ENCODE data around the gene YEATS2. TPM values are rescaled to one million over a fixed set of nuclear protein-coding genes. Genes with fewer than 3 reads are reported as not detected.

The YEATS2 gene
- total RNA-seq, 1 experiment from 2014 or later = 34.5 TPM

DNA sequence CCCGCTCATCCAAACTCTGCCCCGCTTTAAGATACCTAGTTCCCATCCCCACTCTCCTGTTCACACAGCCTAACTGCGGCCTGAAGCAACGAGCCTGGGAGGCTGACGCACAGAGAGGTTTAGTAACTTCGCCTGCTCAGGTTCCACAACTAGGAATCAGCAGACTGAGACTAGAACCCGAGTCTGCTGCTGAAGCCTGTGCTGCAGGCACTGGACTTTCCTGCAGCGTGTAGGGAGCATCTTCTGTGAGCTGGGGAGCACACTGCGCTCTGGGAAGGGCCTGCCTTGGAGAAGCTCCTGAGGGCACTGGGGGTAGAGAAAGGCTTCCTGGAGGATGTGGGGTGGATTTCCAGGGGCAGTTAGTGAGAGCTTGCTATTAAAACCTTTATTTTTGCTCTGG is 132.6 kb downstream of the YEATS2 start:
- no peak overlapping the region for H3K4me3 Mint-ChIP-seq (ENCODE audit: unreplicated experiment)
- DNase-seq = no peak
- H3K27me3 Mint-ChIP-seq (ENCODE audit: insufficient read depth, unreplicated experiment) = no peaks in the 10 kb centered on the region
- ChIA-PET CTCF (no interaction called here), POLR2A (no interaction called here)
- H3K36me3 ChIP-seq (ENCODE audit: control insufficient read depth, insufficient read depth, low read length) = no peaks in the 10 kb centered on the region; the same call in 1 of the 2 replicates
- H3K36me3 Mint-ChIP-seq (ENCODE audit: insufficient read depth, unreplicated experiment) = peaks cover 23% of the 10 kb centered on the region
- H3K9me3 ChIP-seq = no peaks in the 10 kb centered on the region
- H3K4me1 ChIP-seq = peaks cover 3% of the 10 kb centered on the region; the same call in 1 of the 2 replicates
- no peak overlapping the region for H3K27ac Mint-ChIP-seq (ENCODE audit: unreplicated experiment)
- no peaks in the 10 kb centered on the region for H3K4me1 Mint-ChIP-seq (ENCODE audit: low read depth, unreplicated experiment)
- intact Hi-C loops (cut with micrococcal nuclease; ENCODE audit: unreplicated experiment) = no loop called here
- H3K9me3 Mint-ChIP-seq (ENCODE audit: unreplicated experiment) = no peaks in the 10 kb centered on the region
- no TSS peak for BruUV-seq (replicated peaks)
- TF ChIP-seq, protein P1, sequence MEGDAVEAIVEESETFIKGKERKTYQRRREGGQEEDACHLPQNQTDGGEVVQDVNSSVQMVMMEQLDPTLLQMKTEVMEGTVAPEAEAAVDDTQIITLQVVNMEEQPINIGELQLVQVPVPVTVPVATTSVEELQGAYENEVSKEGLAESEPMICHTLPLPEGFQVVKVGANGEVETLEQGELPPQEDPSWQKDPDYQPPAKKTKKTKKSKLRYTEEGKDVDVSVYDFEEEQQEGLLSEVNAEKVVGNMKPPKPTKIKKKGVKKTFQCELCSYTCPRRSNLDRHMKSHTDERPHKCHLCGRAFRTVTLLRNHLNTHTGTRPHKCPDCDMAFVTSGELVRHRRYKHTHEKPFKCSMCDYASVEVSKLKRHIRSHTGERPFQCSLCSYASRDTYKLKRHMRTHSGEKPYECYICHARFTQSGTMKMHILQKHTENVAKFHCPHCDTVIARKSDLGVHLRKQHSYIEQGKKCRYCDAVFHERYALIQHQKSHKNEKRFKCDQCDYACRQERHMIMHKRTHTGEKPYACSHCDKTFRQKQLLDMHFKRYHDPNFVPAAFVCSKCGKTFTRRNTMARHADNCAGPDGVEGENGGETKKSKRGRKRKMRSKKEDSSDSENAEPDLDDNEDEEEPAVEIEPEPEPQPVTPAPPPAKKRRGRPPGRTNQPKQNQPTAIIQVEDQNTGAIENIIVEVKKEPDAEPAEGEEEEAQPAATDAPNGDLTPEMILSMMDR (IDR thresholded peaks at IDR 0.05; ENCODE audit: insufficient read depth in 1 of 2, low read depth in 1 of 2, low read length in 1 of 2, severe bottlenecking in 1 of 2, unreplicated experiment in 1 of 2) = no peak
- no peaks in the 10 kb centered on the region for H3K27me3 ChIP-seq (replicated peaks; ENCODE audit: control insufficient read depth, insufficient read depth, low read length)
- no peak overlapping the region for H3K4me3 ChIP-seq (ENCODE audit: low read depth, low read length)

DNA sequence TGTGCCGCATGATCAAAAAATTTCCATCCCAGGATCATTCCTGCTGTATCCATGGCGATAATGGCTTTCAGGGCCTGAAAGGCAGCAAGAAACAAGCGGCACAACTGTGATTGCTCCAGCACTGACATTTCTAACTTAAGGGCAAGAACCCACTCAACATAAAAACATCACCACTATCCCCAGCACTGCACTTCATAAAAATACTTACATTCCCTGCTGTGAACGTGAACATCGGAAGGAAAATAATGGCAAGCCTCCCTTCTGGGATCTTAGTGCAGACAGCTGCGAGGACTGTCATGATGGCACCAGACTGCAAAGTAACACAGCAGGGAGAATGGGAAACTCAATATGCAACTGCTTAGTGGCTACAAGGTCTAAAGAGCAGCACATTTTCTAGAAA is 135.9 kb downstream of the YEATS2 start:
- no peak overlapping the region for H3K4me3 Mint-ChIP-seq (ENCODE audit: unreplicated experiment)
- Histone ChIP-seq H3K27me3 (replicated peaks; ENCODE audit: control insufficient read depth, insufficient read depth, low read length) (no peaks in the 10 kb centered on the region), H3K36me3 (ENCODE audit: control insufficient read depth, insufficient read depth, low read length) (no peaks in the 10 kb centered on the region), H3K9me3 (no peaks in the 10 kb centered on the region), H3K4me3 (ENCODE audit: low read depth, low read length) (no peak overlapping the region), H3K4me1 (no peaks in the 10 kb centered on the region)
- CTCF ChIA-PET = no interaction called here
- intact Hi-C loops (cut with micrococcal nuclease; ENCODE audit: unreplicated experiment) = no loop called here
- peaks cover 33% of the 10 kb centered on the region for H3K36me3 Mint-ChIP-seq (ENCODE audit: insufficient read depth, unreplicated experiment)
- H3K9me3 Mint-ChIP-seq (ENCODE audit: unreplicated experiment) = no peaks in the 10 kb centered on the region
- H3K4me1 Mint-ChIP-seq (ENCODE audit: low read depth, unreplicated experiment) = no peaks in the 10 kb centered on the region
- H3K27me3 Mint-ChIP-seq (ENCODE audit: insufficient read depth, unreplicated experiment) = no peaks in the 10 kb centered on the region
- no peak overlapping the region for H3K27ac Mint-ChIP-seq (ENCODE audit: unreplicated experiment)
- POLR2A ChIA-PET = no interaction called here
- DNase-seq = no peak
- TF ChIP-seq, protein P1 (IDR thresholded peaks at IDR 0.05; ENCODE audit: insufficient read depth in 1 of 2, low read depth in 1 of 2, low read length in 1 of 2, severe bottlenecking in 1 of 2, unreplicated experiment in 1 of 2) = no peak
- BruUV-seq (replicated peaks) = no TSS peak

DNA sequence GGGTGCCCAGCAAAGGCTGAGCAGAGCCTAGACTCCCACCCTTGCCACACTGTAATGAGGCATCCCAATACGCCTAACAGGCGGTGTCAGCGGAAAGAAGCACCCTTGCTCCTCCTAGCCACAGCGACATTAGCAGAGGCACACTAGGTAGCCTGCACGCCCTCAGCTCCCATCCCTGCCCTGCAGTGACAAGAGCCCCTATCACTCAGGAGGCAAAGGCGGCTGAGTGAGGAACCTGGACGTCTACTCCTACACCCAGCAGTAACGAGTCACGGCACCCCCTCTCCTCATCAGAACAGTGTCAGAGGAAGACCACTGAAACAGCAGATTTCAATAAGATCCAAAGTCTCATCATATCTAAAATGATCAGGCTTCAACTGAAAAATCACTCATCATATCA is 139.8 kb downstream of the YEATS2 start:
- DNase-seq = no peak
- intact Hi-C loops (cut with micrococcal nuclease; ENCODE audit: unreplicated experiment) = no loop called here
- Mint-ChIP-seq H3K4me3 (ENCODE audit: unreplicated experiment) (no peak overlapping the region), H3K27me3 (ENCODE audit: insufficient read depth, unreplicated experiment) (no peaks in the 10 kb centered on the region), H3K9me3 (ENCODE audit: unreplicated experiment) (no peaks in the 10 kb centered on the region), H3K36me3 (ENCODE audit: insufficient read depth, unreplicated experiment) (peaks cover 42% of the 10 kb centered on the region), H3K27ac (ENCODE audit: unreplicated experiment) (no peak overlapping the region), H3K4me1 (ENCODE audit: low read depth, unreplicated experiment) (no peaks in the 10 kb centered on the region)
- CTCF ChIA-PET = no interaction called here
- H3K4me1 ChIP-seq = no peaks in the 10 kb centered on the region
- POLR2A ChIA-PET = no interaction called here
- BruUV-seq (replicated peaks) = no TSS peak
- H3K9me3 ChIP-seq = no peaks in the 10 kb centered on the region
- H3K36me3 ChIP-seq (ENCODE audit: control insufficient read depth, insufficient read depth, low read length) = no peaks in the 10 kb centered on the region; the same call in 1 of the 2 replicates
- TF ChIP-seq, protein P1 (IDR thresholded peaks at IDR 0.05; ENCODE audit: insufficient read depth in 1 of 2, low read depth in 1 of 2, low read length in 1 of 2, severe bottlenecking in 1 of 2, unreplicated experiment in 1 of 2) = no peak
- no peaks in the 10 kb centered on the region for H3K27me3 ChIP-seq (replicated peaks; ENCODE audit: control insufficient read depth, insufficient read depth, low read length)
- no peak overlapping the region for H3K4me3 ChIP-seq (ENCODE audit: low read depth, low read length)

Data from Caco-2 (cell line).